A673 (cell line): ENCODE data around the gene CLK2.

ENCODE experiments used
- CTCF ChIP-seq: fragments of 300-800, 200-600 bp; sonication (generic); conservative IDR thresholded peaks from 2 replicates; pipeline ENCODE4 v1.5.1; 2017; ENCODE audit warnings: low read depth, mild to moderate bottlenecking, antibody characterized with exemption, low read length, moderate library complexity, mixed read lengths
- EZH2 ChIP-seq: fragments of 200-600 bp; sonication (generic); IDR thresholded peaks from 2 replicates; pipeline ENCODE4 v1.6.1; 2017; ENCODE audit warnings: borderline replicate concordance, low read depth, mild to moderate bottlenecking, mixed read lengths, antibody characterized with exemption, low read length; ENCODE audit not compliant: poor library complexity, severe bottlenecking

- no peak for TF ChIP-seq CTCF
- no peak for TF ChIP-seq EZH2
These were observed 48.6 kb upstream of the CLK2 start for GRCh38 chr1:155321639-155322503.
